Stomach (tissue), 9 donors: Measurements from ENCODE around the gene TCOF1. TPM values are rescaled to one million over a fixed set of nuclear protein-coding genes. Genes with fewer than 3 reads are reported as not detected.

Source experiments
- DNase-seq, 2 donors: peaks; one replicate each; pipeline versions ENCODE4 v3.0.0 to v3.0.0-alpha.2; 2013 to 2019
- H3K27ac ChIP-seq, 5 donors: fragments of 200-600 bp in 4 of 5; sonication (generic) in 4 of 5; one replicate each; pipeline ENCODE4 v1.5.1; 2013 to 2019; ENCODE audit warnings: mild to moderate bottlenecking in 1 of 5, moderate library complexity in 1 of 5
- H3K27me3 ChIP-seq, 3 donors: fragments of 200-600 bp; sonication (generic); one replicate each; pipeline ENCODE4 v1.5.1; 2017 to 2019; ENCODE audit warnings: mixed run types in 1 of 3
- H3K36me3 ChIP-seq, 4 donors: fragments of 200-600 bp; sonication (generic); 1 replicate in 3 of 4; 2 replicates in 1 of 4; pipeline ENCODE4 v1.5.1; 2016 to 2019
- H3K4me1 ChIP-seq, 4 donors: fragments of 200-600 bp; sonication (generic); one replicate each; pipeline ENCODE4 v1.5.1; 2016 to 2019
- H3K4me3 ChIP-seq, 4 donors: fragments of 200-600 bp; sonication (generic) in 3 of 4; one replicate each; pipeline ENCODE4 v1.5.1; 2016 to 2019; ENCODE audit warnings: mild to moderate bottlenecking in 1 of 4
- H3K9me3 ChIP-seq, 4 donors: fragments of 200-600 bp; sonication (generic); one replicate each; pipeline ENCODE4 v1.5.1; 2016 to 2019
- EP300 ChIP-seq: sonication (generic); formaldehyde crosslinking; IDR thresholded peaks from one replicate; pipeline ENCODE4 v1.6.1; 2017; ENCODE audit warnings: antibody characterized with exemption
- POLR2A ChIP-seq, 4 donors: fragments of 450-650 bp; IDR thresholded peaks; one replicate each; pipeline ENCODE4 v1.6.1; 2016; ENCODE audit warnings: antibody characterized with exemption in 4 of 4, control low read depth in 2 of 4, mild to moderate bottlenecking in 1 of 4, moderate library complexity in 1 of 4
- POLR2AphosphoS5 ChIP-seq, 3 donors: sonication (generic); formaldehyde crosslinking; IDR thresholded peaks; one replicate each; pipeline ENCODE4 v1.6.1; 2016; ENCODE audit warnings: antibody characterized with exemption in 3 of 3
- WGBS, 5 donors: extraction: QIAGEN DNeasy Blood & Tissue Kit in 3 of 5; methylation state at CpG; one replicate each; pipeline versions ENCODE4 v1.1.5 to v1.1.7; 2013 to 2018; 5-methylcytosine and 5-hydroxymethylcytosine counted together
- intact Hi-C: fragments of 100-400 bp; cut with DNase I; formaldehyde crosslinking; loops from one replicate; pipeline ENCODE4 v1.15.1; 2023; ENCODE audit warnings: low total_unique reads
- polyA plus RNA-seq, 3 donors: library from polyadenylated mRNA; stranded (reverse); fragments of 200-250 nt; gene quantifications; one replicate each; pipeline ENCODE4 v1.2.3, GENCODE V29; 2013
- total RNA-seq, 5 donors: library from RNA; depleted of rRNA; stranded (reverse); fragments of >200 nt; gene quantifications; one replicate each; pipeline versions ENCODE4 v1.1.0 to v1.2.3, GENCODE V29; 2014 to 2016
- TF ChIP-seq, protein P1 (sequence below), 7 experiments: fragments of 450-650 bp in 4 of 7; fragments of 200-600 bp in 3 of 7; sonication (generic) in 3 of 7; IDR thresholded peaks; one replicate each; pipeline ENCODE4 v1.5.1; 2016 to 2019; ENCODE audit warnings: antibody characterized with exemption in 7 of 7, control low read depth in 2 of 7, mild to moderate bottlenecking in 1 of 7
- donor health status: healthy with polysubstance abuse.
- donor health status: Bipolar disorder and iron deficiency.
- donor health status: healthy.

TCOF1 gene
- total and polyA plus RNA-seq, 8 donors, result 11.7 to 74.1 (median 27.0) TPM

DNA sequence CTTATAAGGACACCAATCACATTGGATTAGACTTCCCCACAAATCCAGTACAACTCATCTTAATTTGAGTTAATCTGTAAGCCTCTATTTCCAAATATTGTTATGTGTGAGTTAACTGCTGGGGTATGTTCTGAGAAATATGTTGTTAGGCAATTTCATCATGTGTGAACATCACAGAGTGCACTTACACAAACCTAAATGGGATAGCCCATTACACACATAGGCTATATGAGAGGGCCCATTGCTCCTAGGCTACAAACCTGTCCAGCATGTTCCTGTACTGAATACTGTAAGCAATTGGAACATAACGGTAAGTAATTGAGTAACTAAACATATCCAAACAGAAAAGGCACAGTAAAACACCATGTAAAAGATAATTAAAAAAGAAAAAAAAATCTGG is 35.7 kb upstream of the TCOF1 start:
- no peak for DNase-seq
- 73 to 78% (median 75%) methylated on average over 1 of the region's 1 CpG for WGBS, 5 donors
- no peaks in the 10 kb centered on the region for H3K27me3 ChIP-seq
- TF ChIP-seq EP300, result no peak
- TF ChIP-seq POLR2AphosphoS5 (IDR thresholded peaks at IDR 0.05), result no peak
- intact Hi-C loops, result no loop called here
- H3K27ac ChIP-seq, result no peak overlapping the region
- H3K9me3 ChIP-seq, result no peaks in the 10 kb centered on the region
- no peak overlapping the region for H3K4me3 ChIP-seq
- H3K4me1 ChIP-seq, result peaks cover 0 to 13% (median 5%) of the 10 kb centered on the region in 4 donors
- H3K36me3 ChIP-seq, result no peaks in the 10 kb centered on the region

DNA sequence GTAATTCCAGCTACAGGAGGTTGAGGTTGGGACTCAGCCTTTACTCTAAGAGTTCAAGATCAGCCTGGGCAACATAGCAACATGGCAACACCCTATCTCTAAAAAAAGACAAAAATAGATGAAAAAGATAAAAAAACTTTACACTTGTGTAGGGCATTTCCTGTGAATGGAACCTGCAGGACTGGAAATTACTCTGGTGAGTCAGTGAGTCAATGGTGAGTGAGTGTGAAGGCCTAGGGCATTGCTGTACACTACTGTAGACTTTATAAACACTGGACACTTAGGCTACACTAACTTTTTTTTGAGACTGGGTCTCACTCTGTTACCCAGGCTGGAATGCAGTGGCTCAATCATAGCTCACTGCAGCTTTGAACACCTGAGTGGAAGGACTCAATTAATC is 35.3 kb upstream of the TCOF1 start:
- intact Hi-C loops, result no loop called here
- DNase-seq, result no peak
- peaks cover 0 to 13% (median 5%) of the 10 kb centered on the region in 4 donors for H3K4me1 ChIP-seq
- no peaks in the 10 kb centered on the region for H3K9me3 ChIP-seq
- H3K36me3 ChIP-seq, result no peaks in the 10 kb centered on the region
- TF ChIP-seq EP300, result no peak
- TF ChIP-seq, protein P1, sequence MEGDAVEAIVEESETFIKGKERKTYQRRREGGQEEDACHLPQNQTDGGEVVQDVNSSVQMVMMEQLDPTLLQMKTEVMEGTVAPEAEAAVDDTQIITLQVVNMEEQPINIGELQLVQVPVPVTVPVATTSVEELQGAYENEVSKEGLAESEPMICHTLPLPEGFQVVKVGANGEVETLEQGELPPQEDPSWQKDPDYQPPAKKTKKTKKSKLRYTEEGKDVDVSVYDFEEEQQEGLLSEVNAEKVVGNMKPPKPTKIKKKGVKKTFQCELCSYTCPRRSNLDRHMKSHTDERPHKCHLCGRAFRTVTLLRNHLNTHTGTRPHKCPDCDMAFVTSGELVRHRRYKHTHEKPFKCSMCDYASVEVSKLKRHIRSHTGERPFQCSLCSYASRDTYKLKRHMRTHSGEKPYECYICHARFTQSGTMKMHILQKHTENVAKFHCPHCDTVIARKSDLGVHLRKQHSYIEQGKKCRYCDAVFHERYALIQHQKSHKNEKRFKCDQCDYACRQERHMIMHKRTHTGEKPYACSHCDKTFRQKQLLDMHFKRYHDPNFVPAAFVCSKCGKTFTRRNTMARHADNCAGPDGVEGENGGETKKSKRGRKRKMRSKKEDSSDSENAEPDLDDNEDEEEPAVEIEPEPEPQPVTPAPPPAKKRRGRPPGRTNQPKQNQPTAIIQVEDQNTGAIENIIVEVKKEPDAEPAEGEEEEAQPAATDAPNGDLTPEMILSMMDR (IDR thresholded peaks at IDR 0.05), result no peak
- no peak for TF ChIP-seq POLR2AphosphoS5 (IDR thresholded peaks at IDR 0.05)
- no peak for TF ChIP-seq POLR2A (IDR thresholded peaks at IDR 0.05)
- no peak overlapping the region for H3K27ac ChIP-seq
- no peaks in the 10 kb centered on the region for H3K27me3 ChIP-seq
- no peak overlapping the region for H3K4me3 ChIP-seq

DNA sequence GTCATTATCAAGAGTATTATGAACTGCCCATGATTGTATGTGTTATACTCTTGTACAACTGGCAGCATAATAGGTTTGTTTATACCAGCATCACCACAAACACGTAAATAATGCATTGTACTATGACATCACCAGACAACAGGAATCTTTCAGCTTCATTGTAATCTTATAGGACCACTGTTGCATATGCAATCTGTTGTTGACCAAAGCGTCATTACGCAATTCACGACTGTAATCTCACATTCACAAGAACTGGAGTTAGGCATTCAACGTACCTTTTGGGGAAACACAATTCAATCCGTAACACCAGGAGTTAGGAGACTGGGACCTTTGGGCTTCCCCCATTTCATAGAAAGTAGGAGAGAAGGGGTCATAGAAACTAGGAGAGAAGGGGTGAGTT is 34.4 kb upstream of the TCOF1 start:
- TF ChIP-seq POLR2AphosphoS5 (IDR thresholded peaks at IDR 0.05), result no peak
- no peak for TF ChIP-seq EP300
- TF ChIP-seq, protein P1 (IDR thresholded peaks at IDR 0.05), result no peak
- TF ChIP-seq POLR2A (IDR thresholded peaks at IDR 0.05), result no peak
- no peaks in the 10 kb centered on the region for H3K27me3 ChIP-seq
- no peaks in the 10 kb centered on the region for H3K9me3 ChIP-seq
- DNase-seq, result no peak
- WGBS, 5 donors, result 77 to 86% (median 83%) methylated on average over 6 of the region's 6 CpGs
- intact Hi-C loops, result no loop called here
- no peaks in the 10 kb centered on the region for H3K36me3 ChIP-seq
- H3K4me1 ChIP-seq, result peaks cover 0 to 13% (median 5%) of the 10 kb centered on the region in 4 donors
- no peak overlapping the region for H3K27ac ChIP-seq
- no peak overlapping the region for H3K4me3 ChIP-seq

DNA sequence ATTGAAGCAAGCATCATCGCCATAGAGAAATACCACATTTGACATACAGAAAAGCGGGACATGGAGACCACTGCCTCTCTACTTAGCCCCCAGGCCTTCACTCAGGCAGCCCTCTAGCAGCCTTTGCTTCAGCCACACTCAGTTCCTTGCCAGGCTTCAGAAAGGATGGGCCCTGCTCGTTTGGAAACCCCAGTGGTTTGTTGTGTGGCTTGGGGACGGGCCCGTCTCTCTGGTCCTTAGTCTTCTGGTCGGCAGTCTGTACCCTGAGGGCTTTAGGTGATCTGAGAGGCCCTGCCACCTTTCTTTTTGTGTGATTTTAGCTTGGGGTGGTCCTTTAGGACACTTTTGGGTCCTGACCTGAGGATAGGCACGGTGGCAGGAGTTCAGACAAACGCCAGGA is 33.7 kb upstream of the TCOF1 start:
- intact Hi-C loops, result no loop called here
- Histone ChIP-seq H3K27ac (no peak overlapping the region), H3K27me3 (no peaks in the 10 kb centered on the region), H3K4me3 (no peak overlapping the region), H3K4me1 (peaks cover 0 to 13% (median 5%) of the 10 kb centered on the region in 4 donors), H3K36me3 (no peaks in the 10 kb centered on the region), H3K9me3 (no peaks in the 10 kb centered on the region)
- TF ChIP-seq EP300 (no peak), POLR2A (IDR thresholded peaks at IDR 0.05) (no peak), POLR2AphosphoS5 (IDR thresholded peaks at IDR 0.05) (no peak)
- TF ChIP-seq, protein P1 (IDR thresholded peaks at IDR 0.05), result no peak
- WGBS, 5 donors, result 64 to 95% (median 78%) methylated on average over 8 of the region's 8 CpGs
- DNase-seq, result no peak

DNA sequence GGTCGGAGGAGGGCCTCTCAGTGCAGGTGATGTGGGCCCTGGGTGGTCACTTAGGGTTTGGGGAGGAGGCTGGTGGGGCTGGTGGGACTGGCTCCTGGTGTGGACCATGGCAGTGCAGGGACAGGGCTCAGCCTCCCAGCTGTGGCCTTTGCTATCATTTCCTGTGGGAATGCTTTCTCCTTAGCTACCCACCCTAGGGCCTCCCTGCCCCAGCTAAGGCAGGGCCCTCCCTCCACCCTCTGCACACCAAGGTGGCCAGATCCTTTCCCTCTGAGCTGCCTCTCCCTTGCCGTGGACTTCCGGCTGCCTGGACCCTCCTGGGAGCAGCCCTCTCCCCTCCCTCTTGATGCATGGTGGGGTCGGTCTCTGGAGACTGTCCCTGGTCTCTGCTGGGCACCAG is 32.1 kb upstream of the TCOF1 start:
- intact Hi-C loops, result no loop called here
- Histone ChIP-seq H3K36me3 (no peaks in the 10 kb centered on the region), H3K27me3 (no peaks in the 10 kb centered on the region), H3K27ac (no peak overlapping the region), H3K9me3 (no peaks in the 10 kb centered on the region), H3K4me3 (no peak overlapping the region), H3K4me1 (peaks cover 0 to 3% (median 1%) of the 10 kb centered on the region in 4 donors)
- 70 to 78% (median 72%) methylated on average over 4 of the region's 4 CpGs for WGBS, 5 donors
- no peak for DNase-seq
- TF ChIP-seq POLR2A (IDR thresholded peaks at IDR 0.05) (no peak), POLR2AphosphoS5 (IDR thresholded peaks at IDR 0.05) (no peak), EP300 (no peak)
- TF ChIP-seq, protein P1 (IDR thresholded peaks at IDR 0.05), result no peak
